Neural cell (in vitro differentiated cells): Measurements from ENCODE around the gene AP3B1. TPM values are rescaled to one million over a fixed set of nuclear protein-coding genes. Genes with fewer than 3 reads are reported as not detected.

Source experiments
- H2AFZ ChIP-seq: fragments of 200-600, 300-800 bp; sonication (generic), shearing (Covaris generic); 2 replicates; pipeline ENCODE4 v1.6.0; 2014; ENCODE audit warnings: low read depth, mild to moderate bottlenecking, antibody characterized with exemption, low read length, moderate library complexity
- H3F3A ChIP-seq: fragments of 200-600 bp; shearing (Covaris generic); 2 replicates; pipeline ENCODE4 v1.6.1; 2016; ENCODE audit warnings: mild to moderate bottlenecking, moderate library complexity, mixed read lengths, antibody characterized with exemption, low read length; ENCODE audit not compliant: insufficient read depth, poor library complexity, severe bottlenecking
- H3K27ac ChIP-seq: fragments of 200-600, 300-800 bp; sonication (generic), shearing (Covaris generic); 2 replicates; pipeline ENCODE4 v1.5.1; 2014; ENCODE audit warnings: mild to moderate bottlenecking, low read length, moderate library complexity
- H3K27me3 ChIP-seq: fragments of 300-800, 200-600 bp; sonication (generic), shearing (Covaris generic); 2 replicates; pipeline ENCODE4 v1.6.0; 2014; ENCODE audit warnings: mild to moderate bottlenecking, low read depth, low read length, moderate library complexity; ENCODE audit not compliant: insufficient read depth
- H3K36me3 ChIP-seq: fragments of 300-800, 200-600 bp; sonication (generic), shearing (Covaris generic); 2 replicates; pipeline ENCODE4 v1.5.1; 2014; ENCODE audit warnings: mild to moderate bottlenecking, antibody characterized with exemption, low read length, moderate library complexity; ENCODE audit not compliant: insufficient read depth
- H3K4me2 ChIP-seq: fragments of 300-800, 200-600 bp; sonication (generic), shearing (Covaris generic); 2 replicates; pipeline ENCODE4 v1.6.0; 2014; ENCODE audit warnings: mild to moderate bottlenecking, low read length
- H3K4me3 ChIP-seq: fragments of 300-800, 200-600 bp; sonication (generic), shearing (Covaris generic); 2 replicates; pipeline ENCODE4 v1.5.1; 2014; ENCODE audit warnings: mild to moderate bottlenecking, low read length, moderate library complexity
- H3K79me2 ChIP-seq: fragments of 200-600 bp; shearing (Covaris generic); replicated peaks from 2 replicates; pipeline ENCODE4 v1.6.0; 2014; ENCODE audit warnings: mild to moderate bottlenecking, low read length, moderate library complexity; ENCODE audit not compliant: insufficient read depth
- H3K9ac ChIP-seq: fragments of 300-800, 200-600 bp; sonication (generic), shearing (Covaris generic); 2 replicates; pipeline ENCODE4 v1.6.1; 2016; ENCODE audit warnings: mild to moderate bottlenecking, low read length, mixed read lengths
- H3K9me2 ChIP-seq: fragments of 200-600 bp; shearing (Covaris generic); 2 replicates; pipeline ENCODE4 v1.6.1; 2016; ENCODE audit warnings: mild to moderate bottlenecking, low read length, mixed read lengths; ENCODE audit not compliant: insufficient read depth
- H3K9me3 ChIP-seq: fragments of 200-600, 300-800 bp; sonication (generic), shearing (Covaris generic); 2 replicates; pipeline ENCODE4 v1.6.1; 2016; ENCODE audit warnings: mild to moderate bottlenecking, mixed run types, low read length, moderate library complexity, mixed read lengths
- H4K20me1 ChIP-seq: fragments of 200-600 bp; shearing (Covaris generic); 2 replicates; pipeline ENCODE4 v1.6.1; 2016; ENCODE audit warnings: mild to moderate bottlenecking, mixed run types; ENCODE audit not compliant: insufficient read depth
- EP300 ChIP-seq: fragments of 450-650 bp; conservative IDR thresholded peaks from 2 replicates; pipeline ENCODE4 v1.6.1; 2014; ENCODE audit warnings: antibody characterized with exemption, mild to moderate bottlenecking, moderate library complexity; ENCODE audit not compliant: poor library complexity, severe bottlenecking
- EZH2 ChIP-seq: fragments of 200-600, 300-800 bp; shearing (Covaris generic), sonication (generic); IDR thresholded peaks from 2 replicates; pipeline ENCODE4 v1.6.1; 2014; ENCODE audit warnings: antibody characterized with exemption, low read length, borderline replicate concordance, mild to moderate bottlenecking; ENCODE audit not compliant: insufficient read depth, poor library complexity, severe bottlenecking
- MXI1 ChIP-seq: fragments of 450-650 bp; conservative IDR thresholded peaks from 2 replicates; pipeline ENCODE4 v1.6.1; 2014; ENCODE audit warnings: antibody characterized with exemption, mild to moderate bottlenecking; ENCODE audit not compliant: poor library complexity, severe bottlenecking
- POLR2AphosphoS5 ChIP-seq: IDR thresholded peaks from 2 replicates; pipeline ENCODE4 v1.6.1; 2012
- RAD21 ChIP-seq: fragments of 450-650 bp; conservative IDR thresholded peaks from 2 replicates; pipeline ENCODE4 v1.6.1; 2014; ENCODE audit warnings: antibody characterized with exemption, mild to moderate bottlenecking, moderate library complexity
- SMC3 ChIP-seq: fragments of 450-650 bp; conservative IDR thresholded peaks from 2 replicates; pipeline ENCODE4 v1.6.1; 2014; ENCODE audit warnings: antibody characterized with exemption, mild to moderate bottlenecking, moderate library complexity; ENCODE audit not compliant: poor library complexity
- TAF1 ChIP-seq: IDR thresholded peaks from 2 replicates; pipeline ENCODE4 v1.6.1; 2012; ENCODE audit warnings: low read depth
- polyA plus RNA-seq: library from polyadenylated mRNA; depleted of rRNA; stranded (reverse); fragments of >200 nt; gene quantifications from 2 replicates; pipeline ENCODE4 v1.2.3, GENCODE V29; 2014
- TF ChIP-seq, protein P1 (sequence below): fragments of 450-650 bp; IDR thresholded peaks from 2 replicates; pipeline ENCODE4 v1.5.1; 2014; ENCODE audit warnings: antibody characterized with exemption, mild to moderate bottlenecking, moderate library complexity; ENCODE audit not compliant: poor library complexity, severe bottlenecking
- TF ChIP-seq, protein P2 (sequence below): IDR thresholded peaks from 2 replicates; pipeline ENCODE4 v1.6.1; 2012; ENCODE audit warnings: borderline replicate concordance

The AP3B1 gene
- polyA plus RNA-seq, 1 donor from 2014 or later = 8.5 TPM

DNA sequence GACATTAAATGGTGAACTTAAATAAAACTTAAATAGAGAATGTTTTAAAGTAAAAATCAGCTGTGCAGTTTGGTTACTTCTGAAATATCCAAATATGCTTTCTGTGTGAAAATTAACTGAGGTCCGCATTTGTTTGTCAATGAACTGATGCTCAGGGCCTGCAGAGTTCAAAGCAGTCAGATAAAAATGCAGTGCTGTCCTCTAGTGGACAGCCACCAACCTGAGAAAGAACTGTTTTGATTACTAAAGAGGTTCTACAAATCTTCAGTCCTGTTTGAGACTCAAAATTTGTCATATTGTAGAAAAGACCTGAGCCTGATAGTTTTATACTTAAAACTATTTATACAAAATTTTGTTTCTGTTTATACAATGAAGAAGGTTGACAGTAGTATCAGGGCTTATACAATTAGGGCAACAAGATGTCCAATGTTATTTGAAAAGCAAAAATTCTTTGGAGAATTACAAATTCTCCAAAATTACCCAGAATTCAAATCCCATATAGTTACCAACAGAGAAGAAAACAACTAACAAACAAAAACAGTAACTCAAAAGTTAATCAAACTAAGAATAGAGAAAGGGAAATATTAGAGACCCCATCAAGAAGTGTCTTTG lies 286.0 kb downstream of the AP3B1 start:
- Histone ChIP-seq H3K36me3 (no peaks in the 10 kb centered on the region), H3K9me3 (no peaks in the 10 kb centered on the region), H4K20me1 (no peaks in the 10 kb centered on the region), H3K27ac (no peak overlapping the region), H3K79me2 (no peaks in the 10 kb centered on the region), H3F3A (no peaks in the 10 kb centered on the region), H3K27me3 (peaks cover 38% of the 10 kb centered on the region), H3K4me2 (no peak overlapping the region), H3K9me2 (no peaks in the 10 kb centered on the region), H3K9ac (no peak overlapping the region), H2AFZ (no peak overlapping the region), H3K4me3 (no peak overlapping the region)
- TF ChIP-seq, protein P1, sequence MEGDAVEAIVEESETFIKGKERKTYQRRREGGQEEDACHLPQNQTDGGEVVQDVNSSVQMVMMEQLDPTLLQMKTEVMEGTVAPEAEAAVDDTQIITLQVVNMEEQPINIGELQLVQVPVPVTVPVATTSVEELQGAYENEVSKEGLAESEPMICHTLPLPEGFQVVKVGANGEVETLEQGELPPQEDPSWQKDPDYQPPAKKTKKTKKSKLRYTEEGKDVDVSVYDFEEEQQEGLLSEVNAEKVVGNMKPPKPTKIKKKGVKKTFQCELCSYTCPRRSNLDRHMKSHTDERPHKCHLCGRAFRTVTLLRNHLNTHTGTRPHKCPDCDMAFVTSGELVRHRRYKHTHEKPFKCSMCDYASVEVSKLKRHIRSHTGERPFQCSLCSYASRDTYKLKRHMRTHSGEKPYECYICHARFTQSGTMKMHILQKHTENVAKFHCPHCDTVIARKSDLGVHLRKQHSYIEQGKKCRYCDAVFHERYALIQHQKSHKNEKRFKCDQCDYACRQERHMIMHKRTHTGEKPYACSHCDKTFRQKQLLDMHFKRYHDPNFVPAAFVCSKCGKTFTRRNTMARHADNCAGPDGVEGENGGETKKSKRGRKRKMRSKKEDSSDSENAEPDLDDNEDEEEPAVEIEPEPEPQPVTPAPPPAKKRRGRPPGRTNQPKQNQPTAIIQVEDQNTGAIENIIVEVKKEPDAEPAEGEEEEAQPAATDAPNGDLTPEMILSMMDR = peak; percentile 79
- TF ChIP-seq POLR2AphosphoS5 (no peak), MXI1 (no peak), SMC3 (peak; percentile 81), TAF1 (no peak), RAD21 (peak; percentile 77), EP300 (no peak), EZH2 (no peak)
- TF ChIP-seq, protein P2, sequence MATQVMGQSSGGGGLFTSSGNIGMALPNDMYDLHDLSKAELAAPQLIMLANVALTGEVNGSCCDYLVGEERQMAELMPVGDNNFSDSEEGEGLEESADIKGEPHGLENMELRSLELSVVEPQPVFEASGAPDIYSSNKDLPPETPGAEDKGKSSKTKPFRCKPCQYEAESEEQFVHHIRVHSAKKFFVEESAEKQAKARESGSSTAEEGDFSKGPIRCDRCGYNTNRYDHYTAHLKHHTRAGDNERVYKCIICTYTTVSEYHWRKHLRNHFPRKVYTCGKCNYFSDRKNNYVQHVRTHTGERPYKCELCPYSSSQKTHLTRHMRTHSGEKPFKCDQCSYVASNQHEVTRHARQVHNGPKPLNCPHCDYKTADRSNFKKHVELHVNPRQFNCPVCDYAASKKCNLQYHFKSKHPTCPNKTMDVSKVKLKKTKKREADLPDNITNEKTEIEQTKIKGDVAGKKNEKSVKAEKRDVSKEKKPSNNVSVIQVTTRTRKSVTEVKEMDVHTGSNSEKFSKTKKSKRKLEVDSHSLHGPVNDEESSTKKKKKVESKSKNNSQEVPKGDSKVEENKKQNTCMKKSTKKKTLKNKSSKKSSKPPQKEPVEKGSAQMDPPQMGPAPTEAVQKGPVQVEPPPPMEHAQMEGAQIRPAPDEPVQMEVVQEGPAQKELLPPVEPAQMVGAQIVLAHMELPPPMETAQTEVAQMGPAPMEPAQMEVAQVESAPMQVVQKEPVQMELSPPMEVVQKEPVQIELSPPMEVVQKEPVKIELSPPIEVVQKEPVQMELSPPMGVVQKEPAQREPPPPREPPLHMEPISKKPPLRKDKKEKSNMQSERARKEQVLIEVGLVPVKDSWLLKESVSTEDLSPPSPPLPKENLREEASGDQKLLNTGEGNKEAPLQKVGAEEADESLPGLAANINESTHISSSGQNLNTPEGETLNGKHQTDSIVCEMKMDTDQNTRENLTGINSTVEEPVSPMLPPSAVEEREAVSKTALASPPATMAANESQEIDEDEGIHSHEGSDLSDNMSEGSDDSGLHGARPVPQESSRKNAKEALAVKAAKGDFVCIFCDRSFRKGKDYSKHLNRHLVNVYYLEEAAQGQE = no peak

DNA sequence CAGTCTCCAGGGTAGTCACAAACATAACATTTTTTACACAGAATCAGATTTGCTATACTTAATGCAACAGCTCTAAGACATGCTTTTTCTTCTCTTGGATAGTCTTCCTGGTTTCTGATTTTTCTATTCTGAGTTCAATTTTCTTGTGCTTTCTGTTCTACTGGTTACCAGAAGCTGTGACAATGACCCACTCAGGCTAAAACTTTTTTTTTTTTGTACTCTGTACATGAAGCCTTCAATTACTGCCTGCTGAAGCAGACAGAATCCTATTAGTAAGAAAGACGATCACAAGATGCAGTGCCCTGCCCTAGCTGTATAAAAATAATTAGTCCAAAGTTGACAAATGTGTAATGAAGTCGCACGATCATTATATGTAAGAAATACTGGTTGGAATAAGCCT lies 287.3 kb downstream of the AP3B1 start:
- H2AFZ ChIP-seq = no peak overlapping the region
- no peaks in the 10 kb centered on the region for H3F3A ChIP-seq
- H3K4me3 ChIP-seq = no peak overlapping the region
- no peaks in the 10 kb centered on the region for H3K9me2 ChIP-seq
- no peak overlapping the region for H3K9ac ChIP-seq
- H3K27ac ChIP-seq = no peak overlapping the region
- no peaks in the 10 kb centered on the region for H3K9me3 ChIP-seq
- no peak for TF ChIP-seq EP300
- TF ChIP-seq POLR2AphosphoS5 = no peak
- TF ChIP-seq SMC3 = no peak
- TF ChIP-seq, protein P1 = no peak
- TF ChIP-seq RAD21 = no peak
- no peak for TF ChIP-seq MXI1
- no peak for TF ChIP-seq TAF1
- no peak for TF ChIP-seq EZH2
- TF ChIP-seq, protein P2 = no peak
- H4K20me1 ChIP-seq = no peaks in the 10 kb centered on the region
- no peaks in the 10 kb centered on the region for H3K79me2 ChIP-seq
- H3K4me2 ChIP-seq = no peak overlapping the region
- H3K36me3 ChIP-seq = no peaks in the 10 kb centered on the region
- H3K27me3 ChIP-seq = peaks cover 39% of the 10 kb centered on the region
